Fibroblast of peridontal ligament (primary cell): Measurements from ENCODE around the gene TTK.
"Not testable (repeated sequence)": the region's sequence is repeated elsewhere in the genome, so short reads cannot be mapped to it uniquely, and the experiment has no call there.

Experiments used
- DNase-seq: peaks from one replicate; pipeline ENCODE4 v3.0.0-alpha.2; 2010; ENCODE audit errors: extremely low read depth

Gene TTK

GRCh38 chr6:80021591-80021990 is 17.1 kb downstream of the TTK start:
- peak; percentile 19 for DNase-seq

DNA sequence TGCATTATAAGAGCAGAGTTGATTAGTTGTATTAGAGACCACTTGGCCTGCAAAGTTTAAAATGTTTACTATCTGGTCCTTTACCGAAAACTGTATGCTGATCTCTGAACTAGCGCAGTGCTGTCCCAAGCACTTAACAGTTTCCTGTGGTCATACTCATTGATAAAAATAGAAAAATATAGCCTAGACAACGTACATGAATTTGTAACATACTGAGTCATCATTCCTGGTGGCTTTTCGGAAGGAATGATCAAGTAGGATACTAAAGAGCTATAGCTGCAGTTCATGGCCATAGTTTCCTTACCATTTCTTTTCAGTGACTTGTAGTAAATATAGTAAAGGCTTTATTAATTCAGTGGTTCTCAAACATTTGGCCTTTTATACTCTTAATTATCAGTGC is 18.4 kb downstream of the TTK start:
- peak; percentile 59 for DNase-seq

GRCh38 chr6:80028589-80028988 is 24.1 kb downstream of the TTK start:
- no peak for DNase-seq

- DNase-seq = no peak
These were observed 25.0 kb downstream of the TTK start for GRCh38 chr6:80029470-80029869.

- not testable (repeated sequence) for DNase-seq
These were observed 43.8 kb downstream of the TTK start for GRCh38 chr6:80048220-80048619.

- DNase-seq = no peak
These were observed 56.3 kb downstream of the TTK start for GRCh38 chr6:80060774-80061173.

- not testable (repeated sequence) for DNase-seq
These were observed 63.7 kb downstream of the TTK start for GRCh38 chr6:80068146-80068545.

DNA sequence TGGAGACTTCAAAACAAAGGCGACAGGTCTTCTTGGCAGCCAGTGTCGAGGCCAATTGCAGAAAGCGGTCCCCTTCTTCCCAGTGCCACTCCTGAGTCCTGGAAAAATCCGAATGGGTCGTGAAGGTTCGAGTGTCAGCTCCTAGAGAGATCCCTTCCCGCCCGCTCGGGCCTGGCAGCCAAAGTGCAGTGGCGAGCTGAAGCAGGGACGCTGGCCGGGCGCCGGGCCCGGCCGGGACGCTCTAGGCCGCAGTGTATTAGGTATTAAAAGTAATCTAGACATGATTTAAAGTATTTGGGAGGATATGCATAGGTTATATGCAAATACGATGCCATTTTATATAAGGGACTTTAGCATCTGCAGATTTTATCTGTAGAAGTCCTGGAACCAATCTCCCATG is 66.0 kb downstream of the TTK start:
- DNase-seq = not testable (repeated sequence)

DNA sequence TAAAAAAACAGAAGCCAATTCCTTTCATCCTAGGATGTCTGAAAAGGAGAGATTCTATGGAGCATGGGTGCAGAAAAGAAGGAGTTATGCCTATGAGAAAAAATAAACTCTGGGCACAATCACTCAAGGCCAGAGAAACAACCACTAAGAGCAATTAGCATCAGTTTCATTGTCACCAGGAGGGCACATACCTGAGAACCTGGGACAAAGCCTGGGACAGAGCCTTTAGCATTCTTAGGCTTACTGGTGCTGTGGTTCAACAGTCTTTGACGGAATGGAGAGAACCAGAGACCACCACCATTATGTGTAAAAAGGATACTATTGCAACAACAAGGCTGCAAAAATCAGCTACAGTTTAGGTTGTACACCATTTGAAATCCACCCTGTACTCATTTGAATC is 72.6 kb downstream of the TTK start:
- DNase-seq = no peak

DNA sequence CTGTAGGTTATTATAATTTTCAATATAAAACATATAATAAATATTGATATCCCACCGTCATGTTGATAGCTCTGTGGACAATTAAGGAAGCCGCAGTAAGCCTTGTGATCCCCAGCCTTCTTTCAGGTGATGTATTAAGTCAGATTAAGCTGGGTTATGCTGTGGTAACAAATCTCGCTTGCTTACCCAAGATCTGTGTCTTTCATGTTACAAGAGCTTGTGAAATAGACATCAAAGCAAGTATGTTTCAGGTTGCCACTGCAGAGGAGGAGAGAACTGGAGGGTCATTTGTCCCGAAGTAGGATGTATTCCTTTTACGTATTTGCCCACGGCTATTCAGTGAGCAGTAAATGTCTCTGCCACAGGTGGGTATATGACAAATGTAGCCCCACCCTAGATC is 84.2 kb downstream of the TTK start:
- no peak for DNase-seq

GRCh38 chr6:80091506-80091905 is 87.1 kb downstream of the TTK start:
- DNase-seq = no peak
